ENCODE measurements around the gene APBA2.

The APBA2 gene

GRCh38 chr15:29126821-29127461, 241.2 kb downstream of the APBA2 start:
- Histone ChIP-seq H3K4me3 (ENCODE audit: low read depth, low read length, poor library complexity, severe bottlenecking) (no peak overlapping the region), H3K9me2 (ENCODE audit: low read depth, low read length) (no peaks in the 10 kb centered on the region), H3K36me3 (ENCODE audit: insufficient read depth, low read length) (no peaks in the 10 kb centered on the region)

GRCh38 chr15:29127506-29128430, 242.0 kb downstream of the APBA2 start:
- Histone ChIP-seq H3K4me1 (ENCODE audit: insufficient read depth, low read length, severe bottlenecking) (no peaks in the 10 kb centered on the region), H3K4me3 (ENCODE audit: low read depth, low read length, poor library complexity, severe bottlenecking) (no peak overlapping the region), H3K27ac (ENCODE audit: low read depth, low read length, poor library complexity, severe bottlenecking) (no peak overlapping the region), H3K9me2 (ENCODE audit: low read depth, low read length) (no peaks in the 10 kb centered on the region), H3F3A (ENCODE audit: insufficient read depth, low read length) (no peaks in the 10 kb centered on the region), H3K79me2 (ENCODE audit: insufficient read depth, low read length) (no peaks in the 10 kb centered on the region), H3K4me2 (ENCODE audit: low read length) (no peak overlapping the region), H3K9me3 (ENCODE audit: low read length) (no peaks in the 10 kb centered on the region), H3K27me3 (ENCODE audit: insufficient read depth, low read length) (no peaks in the 10 kb centered on the region), H3K9ac (ENCODE audit: low read length) (no peak overlapping the region), H3K36me3 (ENCODE audit: insufficient read depth, low read length) (no peaks in the 10 kb centered on the region), H2AFZ (ENCODE audit: low read length) (no peak overlapping the region), H4K20me1 (ENCODE audit: insufficient read depth, low read length) (no peaks in the 10 kb centered on the region)
- TF ChIP-seq, protein P1, sequence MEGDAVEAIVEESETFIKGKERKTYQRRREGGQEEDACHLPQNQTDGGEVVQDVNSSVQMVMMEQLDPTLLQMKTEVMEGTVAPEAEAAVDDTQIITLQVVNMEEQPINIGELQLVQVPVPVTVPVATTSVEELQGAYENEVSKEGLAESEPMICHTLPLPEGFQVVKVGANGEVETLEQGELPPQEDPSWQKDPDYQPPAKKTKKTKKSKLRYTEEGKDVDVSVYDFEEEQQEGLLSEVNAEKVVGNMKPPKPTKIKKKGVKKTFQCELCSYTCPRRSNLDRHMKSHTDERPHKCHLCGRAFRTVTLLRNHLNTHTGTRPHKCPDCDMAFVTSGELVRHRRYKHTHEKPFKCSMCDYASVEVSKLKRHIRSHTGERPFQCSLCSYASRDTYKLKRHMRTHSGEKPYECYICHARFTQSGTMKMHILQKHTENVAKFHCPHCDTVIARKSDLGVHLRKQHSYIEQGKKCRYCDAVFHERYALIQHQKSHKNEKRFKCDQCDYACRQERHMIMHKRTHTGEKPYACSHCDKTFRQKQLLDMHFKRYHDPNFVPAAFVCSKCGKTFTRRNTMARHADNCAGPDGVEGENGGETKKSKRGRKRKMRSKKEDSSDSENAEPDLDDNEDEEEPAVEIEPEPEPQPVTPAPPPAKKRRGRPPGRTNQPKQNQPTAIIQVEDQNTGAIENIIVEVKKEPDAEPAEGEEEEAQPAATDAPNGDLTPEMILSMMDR (IDR thresholded peaks at IDR 0.05; ENCODE audit: low read length) = no peak
- no peak for TF ChIP-seq EZH2 (IDR thresholded peaks at IDR 0.05; ENCODE audit: borderline replicate concordance, low read length)

More at GRCh38 chr15:29126821-29127461, 241.2 kb downstream of the APBA2 start:
- TF ChIP-seq, protein P1 (IDR thresholded peaks at IDR 0.05; ENCODE audit: low read length) = no peak; the same call in 1 of the 2 replicates
- no peak for TF ChIP-seq EZH2 (IDR thresholded peaks at IDR 0.05; ENCODE audit: borderline replicate concordance, low read length)
- Histone ChIP-seq H3K9me3 (ENCODE audit: low read length) (no peaks in the 10 kb centered on the region), H3K27ac (ENCODE audit: low read depth, low read length, poor library complexity, severe bottlenecking) (no peak overlapping the region), H3K4me1 (ENCODE audit: insufficient read depth, low read length, severe bottlenecking) (no peaks in the 10 kb centered on the region), H3F3A (ENCODE audit: insufficient read depth, low read length) (no peaks in the 10 kb centered on the region), H3K9ac (ENCODE audit: low read length) (no peak overlapping the region), H3K4me2 (ENCODE audit: low read length) (no peak overlapping the region), H3K27me3 (ENCODE audit: insufficient read depth, low read length) (no peaks in the 10 kb centered on the region), H3K79me2 (ENCODE audit: insufficient read depth, low read length) (no peaks in the 10 kb centered on the region), H2AFZ (ENCODE audit: low read length) (no peak overlapping the region), H4K20me1 (ENCODE audit: insufficient read depth, low read length) (no peaks in the 10 kb centered on the region)

GRCh38 chr15:29128671-29129070, 242.9 kb downstream of the APBA2 start:
- Histone ChIP-seq H4K20me1 (ENCODE audit: insufficient read depth, low read length) (no peaks in the 10 kb centered on the region), H2AFZ (ENCODE audit: low read length) (no peak overlapping the region), H3K27me3 (ENCODE audit: insufficient read depth, low read length) (no peaks in the 10 kb centered on the region), H3K4me1 (ENCODE audit: insufficient read depth, low read length, severe bottlenecking) (no peaks in the 10 kb centered on the region), H3K9me3 (ENCODE audit: low read length) (no peaks in the 10 kb centered on the region), H3K9me2 (ENCODE audit: low read depth, low read length) (no peaks in the 10 kb centered on the region), H3K36me3 (ENCODE audit: insufficient read depth, low read length) (no peaks in the 10 kb centered on the region), H3K27ac (ENCODE audit: low read depth, low read length, poor library complexity, severe bottlenecking) (no peak overlapping the region), H3F3A (ENCODE audit: insufficient read depth, low read length) (no peaks in the 10 kb centered on the region), H3K9ac (ENCODE audit: low read length) (no peak overlapping the region), H3K79me2 (ENCODE audit: insufficient read depth, low read length) (no peaks in the 10 kb centered on the region), H3K4me3 (ENCODE audit: low read depth, low read length, poor library complexity, severe bottlenecking) (no peak overlapping the region), H3K4me2 (ENCODE audit: low read length) (no peak overlapping the region)
- TF ChIP-seq EZH2 (IDR thresholded peaks at IDR 0.05; ENCODE audit: borderline replicate concordance, low read length) = no peak
- TF ChIP-seq, protein P1 (IDR thresholded peaks at IDR 0.05; ENCODE audit: low read length) = no peak

Measured in OCI-LY1 (cell line).